GM12878 (cell line): ENCODE measurements around the gene RCN1. TPM values are rescaled to one million over a fixed set of nuclear protein-coding genes. Genes with fewer than 3 reads are reported as not detected.
A peak's percentile ranks its signal among the peaks of the same experiment; 100 is the strongest.

Experiments
- CHD1 ChIP-seq: IDR thresholded peaks from 2 replicates; pipeline ENCODE4 v1.6.1; 2012; ENCODE audit warnings: low read depth, low read length, improper control_type of control experiment
- ESRRA ChIP-seq: IDR thresholded peaks from 2 replicates; pipeline ENCODE4 v1.6.1; 2012; ENCODE audit warnings: mild to moderate bottlenecking, low read length, improper control_type of control experiment
- FOS ChIP-seq: IDR thresholded peaks from 3 replicates; pipeline ENCODE4 v1.6.1; 2011; ENCODE audit warnings: borderline replicate concordance; ENCODE audit not compliant: insufficient read length; ENCODE audit errors: extremely low read depth
- HDAC6 ChIP-seq: fragments of 200-600 bp; sonication (generic); IDR thresholded peaks from one replicate; pipeline ENCODE4 v1.8.0; 2017; ENCODE audit warnings: antibody characterized with exemption; ENCODE audit not compliant: unreplicated experiment
- IKZF2 ChIP-seq, 2 experiments: fragments of 450-650 bp; IDR thresholded peaks; 2 replicates each; pipeline ENCODE4 v1.6.1; 2017; ENCODE audit warnings: mild to moderate bottlenecking in 2 of 2, moderate library complexity in 2 of 2
- JUNB ChIP-seq: IDR thresholded peaks from 2 replicates; pipeline ENCODE4 v1.6.1; 2016; ENCODE audit warnings: antibody characterized with exemption, mild to moderate bottlenecking
- JUND ChIP-seq: IDR thresholded peaks from 2 replicates; pipeline ENCODE4 v1.6.1; 2012; ENCODE audit warnings: low read depth, mild to moderate bottlenecking, low read length, improper control_type of control experiment, moderate library complexity
- MTA2 ChIP-seq: fragments of 450-650 bp; IDR thresholded peaks from 2 replicates; pipeline ENCODE4 v1.6.1; 2016; ENCODE audit warnings: low read depth, mild to moderate bottlenecking, moderate library complexity
- NR2F1 ChIP-seq: fragments of 450-650 bp; conservative IDR thresholded peaks from 2 replicates; pipeline ENCODE4 v1.6.1; 2017; ENCODE audit warnings: mild to moderate bottlenecking
- POU2F2 ChIP-seq: IDR thresholded peaks from 3 replicates; pipeline ENCODE4 v1.6.1; 2011; ENCODE audit warnings: low read depth, mild to moderate bottlenecking, low read length, borderline replicate concordance
- RB1 ChIP-seq: fragments of 450-650 bp; formaldehyde crosslinking; IDR thresholded peaks from 2 replicates; pipeline ENCODE4 v1.6.1; 2017; ENCODE audit warnings: mild to moderate bottlenecking, borderline replicate concordance
- RELA ChIP-seq: fragments of 450-650 bp; IDR thresholded peaks from 2 replicates; pipeline ENCODE4 v1.8.0; 2014; ENCODE audit warnings: borderline replicate concordance; ENCODE audit not compliant: partially characterized antibody
- RELB ChIP-seq: fragments of 450-650 bp; IDR thresholded peaks from 2 replicates; pipeline ENCODE4 v1.6.1; 2017; ENCODE audit warnings: low read depth, mild to moderate bottlenecking, moderate library complexity
- RFX5 ChIP-seq: IDR thresholded peaks from 2 replicates; pipeline ENCODE4 v1.6.1; 2011; ENCODE audit warnings: low read depth, low read length, improper control_type of control experiment
- SMAD5 ChIP-seq: IDR thresholded peaks from 2 replicates; pipeline ENCODE4 v1.6.1; 2016; ENCODE audit warnings: antibody characterized with exemption, low read depth
- TBL1XR1 ChIP-seq: IDR thresholded peaks from 2 replicates; pipeline ENCODE4 v1.6.1; 2012; ENCODE audit warnings: low read depth, low read length, improper control_type of control experiment
- TCF12 ChIP-seq: IDR thresholded peaks from 2 replicates; pipeline ENCODE4 v1.6.1; 2011; ENCODE audit warnings: low read depth, mild to moderate bottlenecking, low read length
- TCF3 ChIP-seq: IDR thresholded peaks from 2 replicates; pipeline ENCODE4 v1.6.1; 2012; ENCODE audit warnings: low read depth, mild to moderate bottlenecking, low read length, borderline replicate concordance; ENCODE audit not compliant: insufficient read depth
- YY1 ChIP-seq: IDR thresholded peaks from 2 replicates; pipeline ENCODE4 v1.6.1; 2011; ENCODE audit warnings: low read depth, mild to moderate bottlenecking, low read length
- ZNF24 ChIP-seq: fragments of 450-650 bp; IDR thresholded peaks from 2 replicates; pipeline ENCODE4 v1.6.1; 2017; ENCODE audit warnings: antibody characterized with exemption, mild to moderate bottlenecking
- polyA plus RNA-seq, 11 experiments: library from polyadenylated mRNA; depleted of rRNA in 4 of 11; unstranded in 6 of 11; stranded (reverse) in 5 of 11; fragments of >200 nt; fragmentation: Nextera tagmentation in 4 of 11; fragmentation: Illumina TruSeq in 1 of 11; extraction: Ambion mirVana in 4 of 11; extraction: Trizol in 1 of 11; gene quantifications; 1 replicate in 1 of 11; 2 replicates in 10 of 11; pipeline versions ENCODE4 v1.2.1 to v1.2.3, GENCODE V29; 2011 to 2016; ENCODE audit warnings: inconsistent platforms in 2 of 11, missing spikeins in 2 of 11, low read depth in 1 of 11
- total RNA-seq, 4 experiments: library from RNA; depleted of rRNA in 3 of 4; stranded (reverse); fragments of >200 nt in 3 of 4; fragmentation: Illumina TruSeq in 1 of 4; extraction: Trizol in 1 of 4; gene quantifications; 2 replicates each; pipeline versions ENCODE4 v1.2.1 to v1.2.3, GENCODE V29; 2013 to 2021
- TF ChIP-seq, protein P1 (sequence below): fragments of 450-650 bp; IDR thresholded peaks from 2 replicates; pipeline ENCODE4 v1.6.1; 2018; ENCODE audit warnings: borderline replicate concordance, mild to moderate bottlenecking; ENCODE audit not compliant: partially characterized antibody
- TF ChIP-seq, protein P2 (sequence below): IDR thresholded peaks from 2 replicates; pipeline ENCODE4 v1.6.1; 2012; ENCODE audit warnings: improper control_type of control experiment, low read depth, low read length; ENCODE audit not compliant: insufficient replicate concordance

Gene RCN1
- total and polyA plus RNA-seq, 10 of the 15 experiments (the other 5 are each of a cell fraction or from before 2014, with no cell fraction given): 17.6 to 76.7 (median 56.4) TPM

GRCh38 chr11:32105871-32106560, 15.1 kb downstream of the RCN1 start (continued):
- 0 out of 2 replicates have a peak, but pooled peaks have one; percentile 54 for TF ChIP-seq SMAD5
- TF ChIP-seq IKZF2 (IDR thresholded peaks at IDR 0.05): peak; percentile 98
- peak; percentile 43; the same call in 1 of the 2 replicates for TF ChIP-seq JUNB
- no peak for TF ChIP-seq ZNF24
- no peak for TF ChIP-seq HDAC6
- TF ChIP-seq FOS: no peak
- TF ChIP-seq CHD1: no peak
- no peak for TF ChIP-seq YY1
- TF ChIP-seq TCF3: 0 out of 2 replicates have a peak, but pooled peaks have one; percentile 25
- TF ChIP-seq, protein P1, sequence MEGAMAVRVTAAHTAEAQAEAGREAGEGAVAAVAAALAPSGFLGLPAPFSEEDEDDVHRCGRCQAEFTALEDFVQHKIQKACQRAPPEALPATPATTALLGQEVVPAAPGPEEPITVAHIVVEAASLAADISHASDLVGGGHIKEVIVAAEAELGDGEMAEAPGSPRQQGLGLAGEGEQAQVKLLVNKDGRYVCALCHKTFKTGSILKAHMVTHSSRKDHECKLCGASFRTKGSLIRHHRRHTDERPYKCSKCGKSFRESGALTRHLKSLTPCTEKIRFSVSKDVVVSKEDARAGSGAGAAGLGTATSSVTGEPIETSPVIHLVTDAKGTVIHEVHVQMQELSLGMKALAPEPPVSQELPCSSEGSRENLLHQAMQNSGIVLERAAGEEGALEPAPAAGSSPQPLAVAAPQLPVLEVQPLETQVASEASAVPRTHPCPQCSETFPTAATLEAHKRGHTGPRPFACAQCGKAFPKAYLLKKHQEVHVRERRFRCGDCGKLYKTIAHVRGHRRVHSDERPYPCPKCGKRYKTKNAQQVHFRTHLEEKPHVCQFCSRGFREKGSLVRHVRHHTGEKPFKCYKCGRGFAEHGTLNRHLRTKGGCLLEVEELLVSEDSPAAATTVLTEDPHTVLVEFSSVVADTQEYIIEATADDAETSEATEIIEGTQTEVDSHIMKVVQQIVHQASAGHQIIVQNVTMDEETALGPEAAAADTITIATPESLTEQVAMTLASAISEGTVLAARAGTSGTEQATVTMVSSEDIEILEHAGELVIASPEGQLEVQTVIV: no peak
- no peak for TF ChIP-seq JUND
- peak; percentile 83; the same call in 1 of the 3 replicates for TF ChIP-seq POU2F2
- peak; percentile 67; the same call in 1 of the 2 replicates for TF ChIP-seq TCF12
- TF ChIP-seq RELB: peak; percentile 98
- peak; percentile 95 for TF ChIP-seq ESRRA
- peak; percentile 94 for TF ChIP-seq TBL1XR1
- TF ChIP-seq MTA2: peak; percentile 91
- TF ChIP-seq, protein P2, sequence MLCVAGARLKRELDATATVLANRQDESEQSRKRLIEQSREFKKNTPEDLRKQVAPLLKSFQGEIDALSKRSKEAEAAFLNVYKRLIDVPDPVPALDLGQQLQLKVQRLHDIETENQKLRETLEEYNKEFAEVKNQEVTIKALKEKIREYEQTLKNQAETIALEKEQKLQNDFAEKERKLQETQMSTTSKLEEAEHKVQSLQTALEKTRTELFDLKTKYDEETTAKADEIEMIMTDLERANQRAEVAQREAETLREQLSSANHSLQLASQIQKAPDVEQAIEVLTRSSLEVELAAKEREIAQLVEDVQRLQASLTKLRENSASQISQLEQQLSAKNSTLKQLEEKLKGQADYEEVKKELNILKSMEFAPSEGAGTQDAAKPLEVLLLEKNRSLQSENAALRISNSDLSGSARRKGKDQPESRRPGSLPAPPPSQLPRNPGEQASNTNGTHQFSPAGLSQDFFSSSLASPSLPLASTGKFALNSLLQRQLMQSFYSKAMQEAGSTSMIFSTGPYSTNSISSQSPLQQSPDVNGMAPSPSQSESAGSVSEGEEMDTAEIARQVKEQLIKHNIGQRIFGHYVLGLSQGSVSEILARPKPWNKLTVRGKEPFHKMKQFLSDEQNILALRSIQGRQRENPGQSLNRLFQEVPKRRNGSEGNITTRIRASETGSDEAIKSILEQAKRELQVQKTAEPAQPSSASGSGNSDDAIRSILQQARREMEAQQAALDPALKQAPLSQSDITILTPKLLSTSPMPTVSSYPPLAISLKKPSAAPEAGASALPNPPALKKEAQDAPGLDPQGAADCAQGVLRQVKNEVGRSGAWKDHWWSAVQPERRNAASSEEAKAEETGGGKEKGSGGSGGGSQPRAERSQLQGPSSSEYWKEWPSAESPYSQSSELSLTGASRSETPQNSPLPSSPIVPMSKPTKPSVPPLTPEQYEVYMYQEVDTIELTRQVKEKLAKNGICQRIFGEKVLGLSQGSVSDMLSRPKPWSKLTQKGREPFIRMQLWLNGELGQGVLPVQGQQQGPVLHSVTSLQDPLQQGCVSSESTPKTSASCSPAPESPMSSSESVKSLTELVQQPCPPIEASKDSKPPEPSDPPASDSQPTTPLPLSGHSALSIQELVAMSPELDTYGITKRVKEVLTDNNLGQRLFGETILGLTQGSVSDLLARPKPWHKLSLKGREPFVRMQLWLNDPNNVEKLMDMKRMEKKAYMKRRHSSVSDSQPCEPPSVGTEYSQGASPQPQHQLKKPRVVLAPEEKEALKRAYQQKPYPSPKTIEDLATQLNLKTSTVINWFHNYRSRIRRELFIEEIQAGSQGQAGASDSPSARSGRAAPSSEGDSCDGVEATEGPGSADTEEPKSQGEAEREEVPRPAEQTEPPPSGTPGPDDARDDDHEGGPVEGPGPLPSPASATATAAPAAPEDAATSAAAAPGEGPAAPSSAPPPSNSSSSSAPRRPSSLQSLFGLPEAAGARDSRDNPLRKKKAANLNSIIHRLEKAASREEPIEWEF: no peak
- TF ChIP-seq NR2F1: peak; percentile 98
- no peak for TF ChIP-seq RFX5
- TF ChIP-seq RB1: no peak
- TF ChIP-seq RELA: peak; percentile 98
